ENCODE results near the gene P2RY2. TPM values are rescaled to one million over a fixed set of nuclear protein-coding genes. Genes with fewer than 3 reads are reported as not detected.

P2RY2 gene
- total RNA-seq, 1 donor from 2014 or later, result 0.30 TPM

DNA sequence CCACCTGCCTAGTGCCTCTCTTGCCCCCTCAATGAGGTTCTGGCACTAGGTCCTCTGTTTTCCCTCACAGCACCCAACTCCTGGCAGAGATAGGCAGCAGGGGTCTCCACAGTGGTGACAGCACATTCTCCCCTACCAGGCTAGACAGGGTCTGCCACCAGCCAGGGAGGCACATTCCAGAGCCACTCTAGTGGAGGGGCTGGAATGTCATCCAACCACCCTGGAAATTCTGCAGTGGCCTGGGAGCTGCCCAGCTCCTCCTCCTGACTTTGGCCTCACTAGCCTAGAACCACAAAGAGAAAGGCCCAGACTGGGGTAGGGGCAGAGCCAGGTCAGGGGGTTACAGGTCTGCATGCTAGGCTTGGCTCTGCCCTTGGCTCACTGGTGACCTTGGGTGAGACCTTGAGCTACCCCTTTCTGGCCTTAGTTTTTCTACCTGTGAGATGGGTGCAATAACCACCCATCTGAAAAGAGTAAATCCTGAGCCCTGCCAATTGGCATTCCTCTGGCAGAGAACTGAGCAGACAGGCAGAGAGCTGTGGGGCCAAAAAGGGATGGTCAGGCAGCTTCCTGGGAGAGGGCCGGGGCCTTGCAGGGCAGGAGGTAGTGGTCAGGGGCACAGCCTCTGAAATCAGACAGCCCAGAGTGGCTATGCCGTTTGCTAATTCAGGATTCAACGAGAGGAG lies 7.1 kb downstream of the P2RY2 start:
- FAIRE-seq (no peak), DNase-seq (ENCODE audit: low read depth) (no peak)
- TF ChIP-seq CTCF (IDR thresholded peaks at IDR 0.05; ENCODE audit: insufficient read depth, low read depth, low read length), result no peak
- no peak for TF ChIP-seq EZH2 (IDR thresholded peaks at IDR 0.05; ENCODE audit: insufficient read depth, low read length)
- Mint-ChIP-seq H3K36me3 (ENCODE audit: low read depth, unreplicated experiment) (peaks cover 6% of the 10 kb centered on the region), H3K27ac (ENCODE audit: unreplicated experiment) (peak overlapping the region; percentile 34), H3K9me3 (ENCODE audit: unreplicated experiment) (peaks cover 5% of the 10 kb centered on the region), H3K4me3 (ENCODE audit: unreplicated experiment) (no peak overlapping the region), H3K4me1 (ENCODE audit: low read depth, unreplicated experiment) (no peaks in the 10 kb centered on the region), H3K27me3 (ENCODE audit: low read depth, unreplicated experiment) (peaks cover 85% of the 10 kb centered on the region)
- Histone ChIP-seq H3K27ac (ENCODE audit: low read depth, low read length) (no peak overlapping the region), H3K4me3 (ENCODE audit: insufficient read depth, low read depth, low read length) (no peak overlapping the region), H3K79me2 (ENCODE audit: insufficient read depth, low read length) (no peaks in the 10 kb centered on the region), H3K36me3 (ENCODE audit: insufficient read depth, low read length) (no peaks in the 10 kb centered on the region), H3K4me2 (ENCODE audit: low read length) (no peak overlapping the region), H2AFZ (ENCODE audit: low read depth, low read length) (no peak overlapping the region), H4K20me1 (ENCODE audit: insufficient read depth, low read length) (no peaks in the 10 kb centered on the region), H3K9me3 (ENCODE audit: insufficient read depth, low read depth, low read length) (no peaks in the 10 kb centered on the region), H3K9ac (ENCODE audit: low read length) (no peak overlapping the region), H3K27me3 (ENCODE audit: insufficient read depth, low read length) (peaks cover 5% of the 10 kb centered on the region), H3K4me1 (ENCODE audit: insufficient read depth, low read length) (no peaks in the 10 kb centered on the region)

- Histone ChIP-seq H3K27ac (ENCODE audit: low read depth, low read length) (no peak overlapping the region), H3K4me2 (ENCODE audit: low read length) (no peak overlapping the region), H3K79me2 (ENCODE audit: insufficient read depth, low read length) (no peaks in the 10 kb centered on the region), H3K9ac (ENCODE audit: low read length) (no peak overlapping the region), H2AFZ (ENCODE audit: low read depth, low read length) (no peak overlapping the region), H3K4me3 (ENCODE audit: insufficient read depth, low read depth, low read length) (no peak overlapping the region), H3K4me1 (ENCODE audit: insufficient read depth, low read length) (no peaks in the 10 kb centered on the region), H3K27me3 (ENCODE audit: insufficient read depth, low read length) (no peaks in the 10 kb centered on the region), H3K36me3 (ENCODE audit: insufficient read depth, low read length) (no peaks in the 10 kb centered on the region), H4K20me1 (ENCODE audit: insufficient read depth, low read length) (no peaks in the 10 kb centered on the region), H3K9me3 (ENCODE audit: insufficient read depth, low read depth, low read length) (no peaks in the 10 kb centered on the region)
- H3K36me3 Mint-ChIP-seq (ENCODE audit: low read depth, unreplicated experiment), result peaks cover 6% of the 10 kb centered on the region
- TF ChIP-seq CTCF (IDR thresholded peaks at IDR 0.05; ENCODE audit: insufficient read depth, low read depth, low read length), result no peak
- no peak for TF ChIP-seq EZH2 (IDR thresholded peaks at IDR 0.05; ENCODE audit: insufficient read depth, low read length)
- no peak overlapping the region for H3K4me3 Mint-ChIP-seq (ENCODE audit: unreplicated experiment)
- FAIRE-seq (no peak), DNase-seq (ENCODE audit: low read depth) (no peak)
- no peaks in the 10 kb centered on the region for H3K4me1 Mint-ChIP-seq (ENCODE audit: low read depth, unreplicated experiment)
- H3K27me3 Mint-ChIP-seq (ENCODE audit: low read depth, unreplicated experiment), result peaks cover 82% of the 10 kb centered on the region
- H3K9me3 Mint-ChIP-seq (ENCODE audit: unreplicated experiment), result peaks cover 5% of the 10 kb centered on the region
- peak overlapping the region; percentile 10 for H3K27ac Mint-ChIP-seq (ENCODE audit: unreplicated experiment)
Observed at GRCh38 chr11:73225851-73226250, 7.8 kb downstream of the P2RY2 start.

GRCh38 chr11:73226297-73227006 lies 8.4 kb downstream of the P2RY2 start:
- H3K79me2 ChIP-seq (ENCODE audit: insufficient read depth, low read length), result no peaks in the 10 kb centered on the region
- no peak overlapping the region for H3K9ac ChIP-seq (ENCODE audit: low read length)
- H3K4me1 ChIP-seq (ENCODE audit: insufficient read depth, low read length), result no peaks in the 10 kb centered on the region
- H3K9me3 Mint-ChIP-seq (ENCODE audit: unreplicated experiment), result peaks cover 5% of the 10 kb centered on the region
- H3K4me3 Mint-ChIP-seq (ENCODE audit: unreplicated experiment), result no peak overlapping the region
- no peaks in the 10 kb centered on the region for H3K4me1 Mint-ChIP-seq (ENCODE audit: low read depth, unreplicated experiment)
- peaks cover 80% of the 10 kb centered on the region for H3K27me3 Mint-ChIP-seq (ENCODE audit: low read depth, unreplicated experiment)
- H3K27ac ChIP-seq (ENCODE audit: low read depth, low read length), result no peak overlapping the region
- TF ChIP-seq EZH2 (IDR thresholded peaks at IDR 0.05; ENCODE audit: insufficient read depth, low read length) (no peak), CTCF (IDR thresholded peaks at IDR 0.05; ENCODE audit: insufficient read depth, low read depth, low read length) (no peak)
- H3K27me3 ChIP-seq (ENCODE audit: insufficient read depth, low read length), result no peaks in the 10 kb centered on the region
- no peaks in the 10 kb centered on the region for H3K36me3 ChIP-seq (ENCODE audit: insufficient read depth, low read length)
- no peak overlapping the region for H2AFZ ChIP-seq (ENCODE audit: low read depth, low read length)
- H3K27ac Mint-ChIP-seq (ENCODE audit: unreplicated experiment), result no peak overlapping the region
- DNase-seq (ENCODE audit: low read depth), result no peak
- H3K4me2 ChIP-seq (ENCODE audit: low read length), result no peak overlapping the region
- no peak for FAIRE-seq
- no peaks in the 10 kb centered on the region for H4K20me1 ChIP-seq (ENCODE audit: insufficient read depth, low read length)
- H3K9me3 ChIP-seq (ENCODE audit: insufficient read depth, low read depth, low read length), result no peaks in the 10 kb centered on the region
- H3K36me3 Mint-ChIP-seq (ENCODE audit: low read depth, unreplicated experiment), result peaks cover 6% of the 10 kb centered on the region
- no peak overlapping the region for H3K4me3 ChIP-seq (ENCODE audit: insufficient read depth, low read depth, low read length)

Measured in astrocyte (in vitro differentiated cells and primary cell).